ENCODE results near the gene TMEM82.
A peak's percentile ranks its signal among the peaks of the same experiment; 100 is the strongest.

TMEM82 gene

DNA sequence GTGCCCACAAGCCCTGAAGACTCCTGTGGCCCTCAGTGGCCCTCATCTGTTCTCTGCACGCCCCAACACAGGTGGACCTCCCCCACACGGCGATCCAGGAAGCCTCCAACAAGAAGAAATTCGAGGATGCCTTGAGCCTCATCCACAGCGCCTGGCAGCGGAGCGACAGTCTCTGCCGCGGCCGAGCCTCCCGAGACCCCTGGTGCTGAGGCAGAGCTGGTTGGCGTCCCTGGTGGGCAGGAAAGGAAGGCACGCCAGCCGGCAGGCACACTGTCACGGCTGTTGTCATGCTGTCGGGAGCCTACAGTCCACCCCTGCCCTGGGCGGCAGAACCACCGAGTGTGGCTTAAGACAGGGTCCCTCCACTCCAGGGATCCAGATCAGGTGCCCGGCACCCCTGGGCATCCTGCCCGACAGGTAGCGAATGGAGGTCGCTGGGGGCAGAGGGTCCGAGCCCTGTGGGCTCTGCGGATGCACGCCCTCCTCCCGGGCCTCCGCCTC lies 8.5 kb upstream of the TMEM82 start:
- intact Hi-C loops (cut with DNase I), result no loop called here
- no peak for DNase-seq

DNA sequence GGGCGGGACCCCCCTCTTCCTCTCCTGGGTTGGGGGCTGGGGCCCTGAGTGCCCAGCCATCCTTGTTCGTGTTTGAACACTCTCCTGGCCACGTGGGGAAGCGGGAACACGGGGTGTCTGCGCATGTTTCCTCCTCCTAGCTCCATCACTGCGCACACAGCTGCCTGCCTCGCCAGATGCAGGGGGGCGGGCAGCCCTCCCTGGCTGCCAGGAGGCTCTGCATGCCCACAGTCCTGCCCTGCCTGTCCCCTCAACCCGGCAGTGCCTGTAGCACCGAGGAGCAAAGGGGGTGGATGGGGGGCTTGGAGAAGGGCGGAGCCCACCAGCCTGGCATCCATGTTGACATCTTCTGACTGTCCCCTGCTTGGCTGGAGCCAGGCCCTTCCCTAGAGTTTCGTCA lies 8.0 kb upstream of the TMEM82 start:
- intact Hi-C loops (cut with DNase I), result no loop called here
- DNase-seq, result no peak

DNA sequence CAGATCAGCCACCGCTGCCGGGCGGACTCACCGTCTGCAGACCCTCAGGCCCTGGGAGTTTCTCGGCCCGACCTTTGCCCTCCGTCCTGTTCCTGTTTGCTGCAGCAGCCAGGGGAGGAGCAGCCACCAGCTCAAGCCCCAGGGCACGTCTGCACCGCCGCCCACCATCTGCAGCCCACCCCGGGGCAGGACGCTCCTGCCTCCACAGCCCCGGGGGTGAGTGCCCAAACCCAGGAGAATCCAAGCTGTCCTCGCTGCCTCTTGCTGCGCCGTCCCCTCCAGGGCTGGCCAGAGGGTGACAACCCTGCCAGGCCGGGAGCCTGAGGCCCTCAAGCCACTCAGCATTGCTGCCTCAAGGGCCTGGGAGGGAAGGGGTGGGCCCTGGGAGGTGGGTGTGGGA lies 7.4 kb upstream of the TMEM82 start:
- intact Hi-C loops (cut with DNase I), result no loop called here
- no peak for DNase-seq

DNA sequence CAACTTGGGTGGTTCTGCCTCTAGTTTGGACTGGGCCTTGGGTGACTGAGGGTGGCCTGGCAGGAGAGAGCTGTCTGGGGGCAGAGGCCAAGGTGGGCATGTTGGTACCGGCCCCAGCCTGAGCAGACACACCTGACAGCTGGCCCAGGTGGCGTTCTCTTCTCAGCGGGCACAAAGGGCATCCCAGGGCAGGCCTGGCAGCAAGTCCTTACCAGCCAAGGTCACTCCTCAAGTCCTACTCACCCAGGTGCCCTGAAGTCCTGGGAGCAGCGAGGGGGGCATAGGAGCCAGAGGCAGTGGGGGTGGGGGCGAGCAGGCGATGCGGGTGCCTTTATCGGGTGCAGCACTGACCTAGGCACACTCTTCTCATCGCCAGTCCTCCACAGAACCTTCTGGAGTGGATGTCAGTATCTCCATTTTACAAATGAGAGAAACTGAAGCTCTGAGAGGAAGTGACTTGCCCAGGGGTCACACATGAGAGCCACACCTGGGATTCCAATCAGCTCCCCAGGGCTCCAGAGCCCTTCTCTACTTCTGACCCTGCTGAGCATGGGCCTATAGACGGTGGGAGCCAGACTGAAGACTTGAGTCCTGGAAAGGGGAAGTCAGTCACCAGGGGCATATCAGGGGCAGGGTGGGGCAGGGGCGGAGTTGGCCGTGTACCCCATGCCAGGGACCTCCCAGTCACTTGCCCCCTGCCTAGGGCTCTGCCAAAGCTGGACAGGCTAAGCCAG lies 6.8 kb upstream of the TMEM82 start:
- intact Hi-C loops (cut with DNase I), result no loop called here
- DNase-seq, result no peak

DNA sequence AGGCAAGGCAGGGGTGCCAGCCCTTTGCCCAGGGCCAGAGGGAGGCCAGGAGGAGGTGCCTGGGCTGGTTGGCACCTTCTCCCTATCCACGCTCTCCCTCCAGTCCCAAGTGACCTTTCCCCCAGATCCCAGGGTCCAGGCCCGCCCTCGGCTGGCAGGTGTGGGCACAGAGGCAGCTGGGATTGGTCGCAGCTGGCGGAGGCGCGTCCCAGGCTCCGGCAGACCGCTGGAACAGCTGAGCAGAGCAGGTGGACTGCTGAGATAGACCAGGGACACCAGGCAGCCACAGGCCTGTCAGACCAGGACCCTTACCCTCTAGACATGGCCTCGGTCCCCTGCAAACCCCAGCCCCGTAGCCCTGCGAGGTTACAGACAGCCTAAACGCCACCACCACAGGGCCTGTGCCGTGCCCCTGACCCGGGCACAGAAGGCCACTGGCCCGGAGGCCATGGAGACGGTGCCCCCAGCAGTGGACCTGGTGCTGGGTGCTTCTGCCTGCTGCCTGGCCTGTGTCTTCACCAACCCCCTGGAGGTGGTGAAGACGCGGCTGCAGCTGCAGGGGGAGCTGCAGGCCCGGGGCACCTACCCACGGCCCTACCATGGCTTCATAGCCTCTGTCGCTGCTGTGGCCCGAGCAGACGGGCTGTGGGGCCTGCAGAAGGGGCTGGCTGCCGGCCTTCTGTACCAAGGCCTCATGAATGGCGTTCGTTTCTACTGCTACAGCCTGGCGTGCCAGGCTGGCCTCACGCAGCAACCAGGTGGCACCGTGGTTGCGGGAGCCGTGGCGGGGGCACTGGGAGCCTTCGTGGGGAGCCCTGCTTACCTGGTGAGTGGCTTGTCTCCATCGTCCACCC lies 6.0 kb upstream of the TMEM82 start, which contains the start of gene SLC25A34:
SLC25A34 (plus strand) TSS at position 221 of the 854 bp plus-strand sequence; CDS start at position 449, 228 bp downstream.
- intact Hi-C loops (cut with DNase I), result no loop called here
- DNase-seq, result peak in 15 of 42 donors; percentile 8 to 54 (median 31)

DNA sequence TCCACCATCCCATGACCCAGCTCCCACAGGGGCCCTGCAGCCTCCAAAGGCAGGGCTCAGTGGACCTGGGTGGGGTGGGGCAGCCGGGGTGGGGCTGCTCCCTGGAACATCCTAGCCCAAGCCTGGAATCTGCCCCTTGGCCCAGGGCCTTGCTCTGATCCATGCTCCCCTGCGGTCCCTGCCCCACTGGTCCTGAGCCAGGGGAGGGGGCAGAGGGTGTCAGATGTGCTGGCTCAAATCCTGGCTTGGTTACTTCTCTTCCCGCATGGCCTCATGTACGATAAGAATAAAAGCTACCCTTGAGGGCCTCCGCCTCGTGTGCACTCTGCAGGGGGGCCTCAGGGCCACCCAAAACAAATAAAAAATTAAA lies 5.4 kb upstream of the TMEM82 start:
- intact Hi-C loops (cut with DNase I), result no loop called here
- no peak for DNase-seq

DNA sequence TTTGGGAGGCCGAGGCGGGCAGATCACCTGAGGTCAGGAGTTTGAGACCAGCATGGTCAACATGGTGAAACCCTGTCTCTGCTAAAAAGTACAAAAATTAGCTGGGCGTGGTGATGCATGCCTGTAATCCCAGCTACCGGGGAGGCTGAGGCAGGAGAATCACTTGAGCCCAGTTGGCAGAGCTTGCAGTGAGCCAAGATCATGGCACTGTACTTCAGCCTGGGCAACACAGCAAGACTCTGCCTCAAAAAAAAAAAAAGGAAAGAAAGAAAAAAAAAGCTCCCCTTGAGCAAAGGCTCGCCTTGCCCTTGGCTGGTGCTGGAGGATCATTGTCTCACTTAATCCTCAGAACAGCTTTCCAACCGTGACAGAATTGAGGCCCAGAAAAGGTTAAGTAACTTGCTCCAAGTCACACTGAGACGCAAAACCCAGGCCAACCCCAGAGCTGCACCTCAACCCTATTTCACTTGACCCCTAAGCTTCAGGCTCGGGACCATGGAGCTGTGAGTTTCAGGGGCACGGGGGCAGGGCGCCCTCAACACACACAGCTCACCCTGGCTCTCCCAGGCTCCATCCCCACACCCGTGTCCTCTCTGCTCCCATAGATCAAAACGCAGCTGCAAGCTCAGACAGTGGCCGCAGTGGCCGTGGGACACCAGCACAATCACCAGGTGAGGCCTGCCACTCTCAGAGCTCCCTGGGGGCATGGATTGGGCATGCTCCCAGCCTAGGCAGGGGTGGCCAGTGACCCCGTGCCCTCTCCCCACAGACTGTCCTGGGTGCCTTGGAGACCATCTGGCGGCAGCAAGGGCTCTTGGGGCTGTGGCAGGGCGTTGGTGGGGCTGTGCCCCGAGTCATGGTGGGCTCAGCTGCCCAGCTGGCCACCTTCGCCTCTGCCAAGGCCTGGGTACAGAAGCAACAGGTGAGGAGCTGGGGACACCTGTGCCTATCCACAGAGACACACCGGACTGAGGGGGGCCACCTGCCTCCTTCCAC lies 4.7 kb upstream of the TMEM82 start:
- DNase-seq, result no peak
- intact Hi-C loops (cut with DNase I), result no loop called here

DNA sequence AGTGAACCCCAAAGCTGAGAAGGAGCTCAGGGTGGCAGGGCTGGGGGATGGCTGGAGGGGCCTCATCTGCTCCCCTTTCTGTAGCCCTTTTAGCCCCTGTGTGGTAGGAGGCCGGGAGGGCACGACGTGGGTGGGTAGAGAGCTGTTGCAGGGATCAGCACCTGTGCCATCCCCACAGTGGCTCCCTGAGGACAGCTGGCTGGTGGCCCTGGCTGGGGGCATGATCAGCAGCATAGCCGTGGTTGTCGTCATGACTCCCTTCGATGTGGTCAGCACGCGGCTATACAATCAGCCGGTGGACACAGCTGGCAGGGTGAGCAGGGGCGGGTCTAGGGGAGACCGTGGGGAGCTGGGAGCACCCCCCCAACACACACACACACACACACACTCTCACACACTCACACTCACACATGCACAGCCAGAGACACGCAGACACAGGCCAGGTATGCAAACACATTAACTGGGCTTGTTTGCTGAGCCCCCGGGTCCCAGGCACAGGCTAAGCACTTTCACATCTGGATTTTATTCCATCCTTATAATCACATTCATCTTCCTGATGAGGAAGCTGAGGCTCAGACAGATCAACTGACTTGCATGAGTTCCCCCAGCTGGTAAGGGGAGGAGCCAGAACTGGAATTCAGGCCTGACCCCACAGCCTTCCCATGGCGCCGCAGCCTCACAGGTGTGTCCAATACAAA lies 3.7 kb upstream of the TMEM82 start:
- no peak for DNase-seq
- intact Hi-C loops (cut with DNase I), result no loop called here

DNA sequence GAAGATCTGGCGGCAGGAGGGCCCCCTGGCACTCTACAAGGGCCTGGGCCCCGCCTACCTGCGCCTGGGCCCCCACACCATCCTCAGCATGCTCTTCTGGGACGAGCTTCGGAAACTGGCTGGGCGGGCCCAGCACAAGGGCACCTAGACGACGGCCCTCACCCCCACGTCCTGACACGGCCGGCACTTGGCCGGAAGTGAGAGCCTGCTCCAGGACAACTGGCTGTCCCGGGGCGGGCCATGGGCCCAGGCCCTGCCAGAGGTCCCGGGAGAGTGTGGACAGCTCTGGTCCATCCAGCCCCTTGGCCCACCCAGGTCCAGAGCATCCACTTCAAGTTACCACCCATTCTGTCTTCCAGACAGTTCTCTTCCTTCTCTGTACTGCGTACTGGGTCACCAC lies 3.0 kb upstream of the TMEM82 start:
- DNase-seq, result no peak
- intact Hi-C loops (cut with DNase I), result no loop called here

DNA sequence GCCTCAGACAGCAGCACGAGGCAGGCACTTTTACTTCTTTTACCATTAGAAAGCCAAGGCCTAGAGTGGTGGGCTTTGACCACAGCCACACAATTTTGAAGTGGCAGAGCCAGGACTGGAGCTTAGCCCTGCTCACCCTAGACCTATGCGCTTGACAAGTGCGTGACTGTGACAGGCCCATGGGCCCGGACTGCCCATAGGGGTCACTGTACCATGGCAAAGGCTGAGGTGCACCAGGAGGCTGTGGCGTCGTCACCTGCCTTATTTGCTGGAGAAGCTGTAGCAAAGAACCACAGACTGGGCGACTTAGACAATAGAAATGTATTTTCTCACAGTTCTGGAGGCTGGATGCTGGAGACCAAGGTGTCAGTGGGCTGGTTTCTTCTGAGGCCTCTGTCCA lies 2.6 kb upstream of the TMEM82 start:
- no peak for DNase-seq
- intact Hi-C loops (cut with DNase I), result no loop called here

DNA sequence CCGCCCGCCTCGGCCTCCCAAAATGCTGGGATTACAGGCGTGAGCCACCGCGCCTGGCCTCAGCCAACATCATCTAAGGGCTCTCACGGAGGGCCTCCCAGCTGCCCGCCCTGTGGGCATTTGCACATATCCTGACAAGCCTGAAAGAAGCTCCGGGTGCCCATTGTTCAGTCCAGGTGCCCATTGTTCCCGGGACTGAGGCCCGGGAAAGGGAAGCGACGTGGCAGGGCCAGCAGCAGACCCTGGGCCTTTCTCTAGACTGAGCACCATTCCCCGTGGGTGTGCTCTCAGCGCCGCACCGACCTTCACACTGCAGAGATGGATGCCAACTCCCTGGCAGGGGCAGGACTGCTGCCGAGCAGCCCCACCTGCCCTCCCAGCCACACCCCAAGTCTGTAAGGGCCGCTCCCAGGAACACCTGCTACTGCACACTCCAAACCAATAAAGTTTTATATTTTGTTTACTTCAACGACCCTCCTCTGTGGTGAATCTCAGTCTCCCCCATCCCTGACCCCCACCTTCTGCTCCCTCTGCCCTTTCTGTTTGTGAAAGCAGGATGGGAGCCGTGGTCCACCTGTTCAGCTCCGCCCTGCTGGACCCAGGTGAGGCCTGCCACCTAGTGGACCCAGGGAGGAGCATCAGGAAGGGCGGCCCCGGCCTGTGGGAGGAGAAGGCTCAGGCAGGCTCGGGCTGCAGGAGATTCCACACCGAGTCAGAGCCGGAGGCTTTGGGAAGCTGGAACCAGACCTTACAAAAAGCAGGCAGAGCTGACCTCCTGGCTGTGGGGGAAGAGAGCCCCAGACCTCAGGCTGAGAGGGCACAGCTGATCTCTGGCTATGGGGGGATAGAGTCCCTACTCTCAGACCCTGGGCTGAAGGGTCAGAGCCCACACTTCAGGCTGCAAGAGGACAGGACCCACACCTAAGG lies 1.1 kb upstream of the TMEM82 start:
- intact Hi-C loops (cut with DNase I), result no loop called here
- peak; percentile 48 to 86 (median 72) for DNase-seq

DNA sequence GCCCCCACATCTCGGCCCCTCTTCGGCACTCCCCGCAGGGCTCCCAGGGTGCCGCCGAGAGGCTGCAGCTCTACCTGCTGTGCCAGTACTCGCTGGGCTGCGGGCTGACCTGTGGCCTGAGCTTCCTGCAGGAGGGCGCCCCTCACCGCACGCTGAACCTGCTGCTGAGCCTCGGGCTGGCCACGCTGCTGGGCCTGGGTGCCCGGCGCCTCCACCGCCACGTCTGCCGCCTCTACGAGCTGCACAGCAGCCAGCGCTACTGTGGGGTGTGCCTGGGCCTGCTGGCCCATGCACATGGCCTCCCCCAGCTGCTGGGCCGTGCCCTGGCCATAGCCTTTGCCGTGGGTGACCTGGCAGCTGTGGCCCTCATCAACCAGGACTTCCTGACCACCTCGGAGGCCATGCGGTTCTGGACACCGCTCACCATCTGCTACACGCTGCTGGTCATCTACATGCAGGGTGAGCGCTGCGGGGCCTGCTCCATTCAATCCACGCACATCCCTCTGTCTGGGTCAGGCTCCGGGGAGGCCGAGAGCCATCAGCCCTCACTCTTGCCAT lies 1.9 kb downstream of the TMEM82 start:
- intact Hi-C loops (cut with DNase I), result no loop called here
- DNase-seq, result no peak

DNA sequence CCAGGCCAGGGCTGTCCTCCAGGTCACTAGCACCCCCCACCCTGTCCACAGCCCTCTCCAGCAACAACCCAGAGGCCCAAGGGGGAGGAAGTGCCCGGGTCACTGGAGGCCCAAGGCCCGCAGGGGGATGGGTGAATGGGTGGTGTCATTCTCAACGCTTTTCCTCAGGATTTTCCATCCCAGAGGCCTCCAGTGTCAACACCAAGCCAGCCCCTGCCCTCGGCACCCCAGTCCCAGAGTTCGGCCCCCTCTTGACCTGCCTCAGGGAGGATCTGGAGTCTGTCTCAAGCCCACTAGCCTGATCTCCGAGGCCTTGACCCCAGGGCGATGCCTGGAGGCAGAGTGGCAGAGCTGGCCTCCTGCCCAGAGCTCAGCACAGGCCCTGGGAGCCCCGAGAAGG lies 5.1 kb downstream of the TMEM82 start:
- no peak for DNase-seq
- intact Hi-C loops (cut with DNase I), result no loop called here

DNA sequence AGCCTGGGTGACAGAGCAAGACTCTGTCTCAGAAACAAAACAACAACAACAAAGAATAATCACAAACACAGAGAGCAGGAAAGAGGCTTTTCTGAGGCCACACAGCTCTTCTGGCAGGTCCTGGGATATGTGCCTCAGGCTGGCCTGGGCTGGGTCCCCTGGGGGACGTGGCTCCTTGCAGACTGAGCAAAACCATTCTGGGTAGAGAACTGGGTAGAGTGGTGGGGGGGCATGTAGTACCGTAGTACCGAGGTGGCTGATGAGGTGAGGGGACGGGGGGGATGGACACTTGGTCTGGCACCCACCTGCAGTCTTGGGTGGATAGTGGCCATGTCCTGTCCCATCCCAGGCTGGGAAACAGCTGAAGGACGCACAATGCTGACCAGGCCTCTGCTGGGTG lies 6.0 kb downstream of the TMEM82 start:
- intact Hi-C loops (cut with DNase I), result no loop called here
- no peak for DNase-seq

DNA sequence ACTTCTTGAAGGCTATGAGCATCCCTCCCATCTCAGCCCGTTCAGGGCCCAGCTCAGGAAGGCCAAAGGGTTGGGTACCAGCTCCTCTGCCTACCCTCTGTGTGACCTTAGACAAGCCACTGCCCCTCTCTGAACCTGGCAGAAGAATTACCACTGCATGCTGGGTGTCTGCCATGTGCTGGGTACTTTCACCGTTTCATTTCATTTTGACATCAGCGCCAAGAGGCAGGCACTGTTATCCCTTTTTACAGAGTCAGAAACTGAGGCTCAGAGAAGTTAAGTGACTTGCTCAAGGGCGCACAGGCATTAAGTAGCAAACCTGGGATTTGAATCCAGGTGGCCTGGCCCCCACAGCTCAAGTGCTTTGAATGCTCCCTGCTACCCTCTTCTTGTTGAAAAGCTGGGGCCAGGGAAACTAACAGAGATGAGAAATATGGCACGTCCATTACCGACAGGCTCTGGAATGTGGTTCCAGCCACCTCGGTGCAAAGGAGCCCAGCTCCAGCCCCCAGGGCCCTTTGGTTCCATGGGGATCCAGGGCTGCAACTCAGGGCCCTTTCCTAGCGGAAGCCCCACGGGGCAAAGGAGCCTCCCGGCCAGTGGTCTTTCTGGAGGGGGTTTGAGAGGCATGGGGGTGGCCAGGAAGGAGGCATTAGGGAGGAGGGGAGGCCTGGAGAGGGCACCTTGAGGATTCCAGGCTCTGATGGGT lies 6.5 kb downstream of the TMEM82 start:
- intact Hi-C loops (cut with DNase I), result no loop called here
- DNase-seq, result no peak

DNA sequence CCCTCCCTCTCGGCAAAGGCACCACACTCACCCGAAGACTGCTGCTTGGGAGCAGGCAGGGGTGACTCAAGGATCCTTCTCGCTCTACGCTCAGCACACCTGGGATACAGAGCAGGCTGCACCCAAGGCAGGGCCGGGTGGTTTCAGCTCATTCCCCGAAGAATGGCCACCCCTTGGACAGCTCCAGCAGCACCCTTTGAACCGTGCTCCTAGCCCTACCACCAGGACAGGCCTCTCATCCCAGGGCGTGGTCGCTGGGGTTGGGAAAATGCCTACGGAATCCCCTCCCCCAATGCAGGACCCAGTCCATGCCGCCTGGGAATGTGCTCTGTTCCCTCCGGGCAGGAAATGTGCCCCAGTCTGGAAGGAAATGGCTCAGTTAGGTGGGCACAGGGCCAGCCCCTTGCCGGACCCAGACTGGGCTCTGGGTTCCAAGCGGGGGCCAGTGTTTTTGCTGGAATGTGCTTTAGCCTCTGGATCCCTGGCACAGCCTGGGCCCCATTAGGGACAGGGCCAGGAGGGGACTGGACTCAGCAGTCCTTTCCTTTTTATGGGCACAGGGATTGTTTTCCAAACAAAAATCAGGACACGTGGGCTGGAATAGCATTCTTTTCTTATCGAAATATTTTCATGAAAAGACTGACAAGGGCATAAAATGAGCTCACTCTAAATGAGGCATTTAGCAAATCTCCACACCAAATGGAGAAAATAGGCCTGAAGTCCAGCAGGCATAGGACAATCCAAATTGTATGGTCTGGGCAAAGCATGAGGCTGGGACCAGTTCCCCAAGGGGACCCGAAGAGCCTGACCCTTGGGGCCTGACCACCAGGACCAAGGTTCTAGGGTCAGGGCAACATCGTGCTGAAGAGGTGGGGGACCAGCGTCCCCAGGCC lies 7.3 kb downstream of the TMEM82 start:
- intact Hi-C loops (cut with DNase I), result no loop called here
- DNase-seq, result peak in 2 of 42 donors; percentile 11 to 32
